ENCODE results near the gene BRWD1. TPM values are rescaled to one million over a fixed set of nuclear protein-coding genes. Genes with fewer than 3 reads are reported as not detected.

Gene BRWD1
- polyA plus RNA-seq, 1 donor from 2014 or later = 246 TPM

- no peak overlapping the region for H2AFZ ChIP-seq (ENCODE audit: low read depth, low read length)
- TF ChIP-seq SMC3 (conservative IDR thresholded peaks at IDR 0.05; ENCODE audit: poor library complexity) = no peak
- TF ChIP-seq MXI1 (conservative IDR thresholded peaks at IDR 0.05; ENCODE audit: poor library complexity, severe bottlenecking) = no peak
- TF ChIP-seq POLR2AphosphoS5 (IDR thresholded peaks at IDR 0.05) = no peak
- no peak for TF ChIP-seq CTCF (IDR thresholded peaks at IDR 0.05; ENCODE audit: poor library complexity, severe bottlenecking)
- TF ChIP-seq TAF1 (IDR thresholded peaks at IDR 0.05; ENCODE audit: low read depth) = no peak
- TF ChIP-seq EZH2 (IDR thresholded peaks at IDR 0.05; ENCODE audit: borderline replicate concordance, insufficient read depth, low read length, poor library complexity, severe bottlenecking) = no peak
- no peak for TF ChIP-seq REST (IDR thresholded peaks at IDR 0.05; ENCODE audit: borderline replicate concordance)
- no peak for TF ChIP-seq EP300 (conservative IDR thresholded peaks at IDR 0.05; ENCODE audit: poor library complexity, severe bottlenecking)
- TF ChIP-seq RAD21 (conservative IDR thresholded peaks at IDR 0.05) = no peak
- no peaks in the 10 kb centered on the region for H3K79me2 ChIP-seq (replicated peaks; ENCODE audit: insufficient read depth, low read length)
- no peak overlapping the region for H3K4me3 ChIP-seq (ENCODE audit: low read length)
- H3F3A ChIP-seq (ENCODE audit: insufficient read depth, low read length, poor library complexity, severe bottlenecking) = no peaks in the 10 kb centered on the region
- H3K9me3 ChIP-seq (ENCODE audit: low read length) = no peaks in the 10 kb centered on the region
- H3K27me3 ChIP-seq (ENCODE audit: insufficient read depth, low read depth, low read length) = no peaks in the 10 kb centered on the region
- no peaks in the 10 kb centered on the region for H3K9me2 ChIP-seq (ENCODE audit: insufficient read depth, low read length)
- H4K20me1 ChIP-seq (ENCODE audit: insufficient read depth) = no peaks in the 10 kb centered on the region
- H3K27ac ChIP-seq (ENCODE audit: low read length) = no peak overlapping the region
- H3K9ac ChIP-seq (ENCODE audit: low read length) = no peak overlapping the region
- no peaks in the 10 kb centered on the region for H3K36me3 ChIP-seq (ENCODE audit: insufficient read depth, low read length)
- H3K4me2 ChIP-seq (ENCODE audit: low read length) = no peak overlapping the region
Observed at GRCh38 chr21:39327727-39328126, 14.3 kb upstream of the BRWD1 start.

- no peak for TF ChIP-seq RAD21 (conservative IDR thresholded peaks at IDR 0.05)
- no peak for TF ChIP-seq TAF1 (IDR thresholded peaks at IDR 0.05; ENCODE audit: low read depth)
- no peak for TF ChIP-seq MXI1 (conservative IDR thresholded peaks at IDR 0.05; ENCODE audit: poor library complexity, severe bottlenecking)
- no peak for TF ChIP-seq POLR2AphosphoS5 (IDR thresholded peaks at IDR 0.05)
- no peak for TF ChIP-seq REST (IDR thresholded peaks at IDR 0.05; ENCODE audit: borderline replicate concordance)
- no peak for TF ChIP-seq EZH2 (IDR thresholded peaks at IDR 0.05; ENCODE audit: borderline replicate concordance, insufficient read depth, low read length, poor library complexity, severe bottlenecking)
- TF ChIP-seq SMC3 (conservative IDR thresholded peaks at IDR 0.05; ENCODE audit: poor library complexity) = no peak
- no peak for TF ChIP-seq CTCF (IDR thresholded peaks at IDR 0.05; ENCODE audit: poor library complexity, severe bottlenecking)
- no peak for TF ChIP-seq EP300 (conservative IDR thresholded peaks at IDR 0.05; ENCODE audit: poor library complexity, severe bottlenecking)
- Histone ChIP-seq H3K79me2 (replicated peaks; ENCODE audit: insufficient read depth, low read length) (no peaks in the 10 kb centered on the region), H3K4me2 (ENCODE audit: low read length) (no peak overlapping the region), H4K20me1 (ENCODE audit: insufficient read depth) (no peaks in the 10 kb centered on the region), H3K9me3 (ENCODE audit: low read length) (no peaks in the 10 kb centered on the region), H3K9me2 (ENCODE audit: insufficient read depth, low read length) (no peaks in the 10 kb centered on the region), H3K27me3 (ENCODE audit: insufficient read depth, low read depth, low read length) (no peaks in the 10 kb centered on the region), H3K4me3 (ENCODE audit: low read length) (no peak overlapping the region), H3K36me3 (ENCODE audit: insufficient read depth, low read length) (no peaks in the 10 kb centered on the region), H3K27ac (ENCODE audit: low read length) (no peak overlapping the region), H3K9ac (ENCODE audit: low read length) (no peak overlapping the region), H3F3A (ENCODE audit: insufficient read depth, low read length, poor library complexity, severe bottlenecking) (no peaks in the 10 kb centered on the region), H2AFZ (ENCODE audit: low read depth, low read length) (no peak overlapping the region)
Observed at GRCh38 chr21:39326607-39327307, 13.3 kb upstream of the BRWD1 start.

Measured in neural cell (in vitro differentiated cells).